Neural cell (in vitro differentiated cells): ENCODE measurements around the gene PDE4D. TPM values are rescaled to one million over a fixed set of nuclear protein-coding genes. Genes with fewer than 3 reads are reported as not detected.

ENCODE experiments used
- H2AFZ ChIP-seq: fragments of 200-600, 300-800 bp; sonication (generic), shearing (Covaris generic); 2 replicates; pipeline ENCODE4 v1.6.0; 2014; ENCODE audit warnings: low read depth, mild to moderate bottlenecking, antibody characterized with exemption, low read length, moderate library complexity
- H3F3A ChIP-seq: fragments of 200-600 bp; shearing (Covaris generic); 2 replicates; pipeline ENCODE4 v1.6.1; 2016; ENCODE audit warnings: mild to moderate bottlenecking, moderate library complexity, mixed read lengths, antibody characterized with exemption, low read length; ENCODE audit not compliant: insufficient read depth, poor library complexity, severe bottlenecking
- H3K27ac ChIP-seq: fragments of 200-600, 300-800 bp; sonication (generic), shearing (Covaris generic); 2 replicates; pipeline ENCODE4 v1.5.1; 2014; ENCODE audit warnings: mild to moderate bottlenecking, low read length, moderate library complexity
- H3K27me3 ChIP-seq: fragments of 300-800, 200-600 bp; sonication (generic), shearing (Covaris generic); 2 replicates; pipeline ENCODE4 v1.6.0; 2014; ENCODE audit warnings: mild to moderate bottlenecking, low read depth, low read length, moderate library complexity; ENCODE audit not compliant: insufficient read depth
- H3K36me3 ChIP-seq: fragments of 300-800, 200-600 bp; sonication (generic), shearing (Covaris generic); 2 replicates; pipeline ENCODE4 v1.5.1; 2014; ENCODE audit warnings: mild to moderate bottlenecking, antibody characterized with exemption, low read length, moderate library complexity; ENCODE audit not compliant: insufficient read depth
- H3K4me2 ChIP-seq: fragments of 300-800, 200-600 bp; sonication (generic), shearing (Covaris generic); 2 replicates; pipeline ENCODE4 v1.6.0; 2014; ENCODE audit warnings: mild to moderate bottlenecking, low read length
- H3K4me3 ChIP-seq: fragments of 300-800, 200-600 bp; sonication (generic), shearing (Covaris generic); 2 replicates; pipeline ENCODE4 v1.5.1; 2014; ENCODE audit warnings: mild to moderate bottlenecking, low read length, moderate library complexity
- H3K79me2 ChIP-seq: fragments of 200-600 bp; shearing (Covaris generic); replicated peaks from 2 replicates; pipeline ENCODE4 v1.6.0; 2014; ENCODE audit warnings: mild to moderate bottlenecking, low read length, moderate library complexity; ENCODE audit not compliant: insufficient read depth
- H3K9ac ChIP-seq: fragments of 300-800, 200-600 bp; sonication (generic), shearing (Covaris generic); 2 replicates; pipeline ENCODE4 v1.6.1; 2016; ENCODE audit warnings: mild to moderate bottlenecking, low read length, mixed read lengths
- H3K9me2 ChIP-seq: fragments of 200-600 bp; shearing (Covaris generic); 2 replicates; pipeline ENCODE4 v1.6.1; 2016; ENCODE audit warnings: mild to moderate bottlenecking, low read length, mixed read lengths; ENCODE audit not compliant: insufficient read depth
- H3K9me3 ChIP-seq: fragments of 200-600, 300-800 bp; sonication (generic), shearing (Covaris generic); 2 replicates; pipeline ENCODE4 v1.6.1; 2016; ENCODE audit warnings: mild to moderate bottlenecking, mixed run types, low read length, moderate library complexity, mixed read lengths
- H4K20me1 ChIP-seq: fragments of 200-600 bp; shearing (Covaris generic); 2 replicates; pipeline ENCODE4 v1.6.1; 2016; ENCODE audit warnings: mild to moderate bottlenecking, mixed run types; ENCODE audit not compliant: insufficient read depth
- CTCF ChIP-seq: fragments of 450-650 bp; IDR thresholded peaks from 2 replicates; pipeline ENCODE4 v1.5.1; 2014; ENCODE audit warnings: antibody characterized with exemption, mild to moderate bottlenecking, moderate library complexity; ENCODE audit not compliant: poor library complexity, severe bottlenecking
- EP300 ChIP-seq: fragments of 450-650 bp; conservative IDR thresholded peaks from 2 replicates; pipeline ENCODE4 v1.6.1; 2014; ENCODE audit warnings: antibody characterized with exemption, mild to moderate bottlenecking, moderate library complexity; ENCODE audit not compliant: poor library complexity, severe bottlenecking
- EZH2 ChIP-seq: fragments of 200-600, 300-800 bp; shearing (Covaris generic), sonication (generic); IDR thresholded peaks from 2 replicates; pipeline ENCODE4 v1.6.1; 2014; ENCODE audit warnings: antibody characterized with exemption, low read length, borderline replicate concordance, mild to moderate bottlenecking; ENCODE audit not compliant: insufficient read depth, poor library complexity, severe bottlenecking
- MXI1 ChIP-seq: fragments of 450-650 bp; conservative IDR thresholded peaks from 2 replicates; pipeline ENCODE4 v1.6.1; 2014; ENCODE audit warnings: antibody characterized with exemption, mild to moderate bottlenecking; ENCODE audit not compliant: poor library complexity, severe bottlenecking
- POLR2AphosphoS5 ChIP-seq: IDR thresholded peaks from 2 replicates; pipeline ENCODE4 v1.6.1; 2012
- RAD21 ChIP-seq: fragments of 450-650 bp; conservative IDR thresholded peaks from 2 replicates; pipeline ENCODE4 v1.6.1; 2014; ENCODE audit warnings: antibody characterized with exemption, mild to moderate bottlenecking, moderate library complexity
- REST ChIP-seq: IDR thresholded peaks from 2 replicates; pipeline ENCODE4 v1.6.1; 2012; ENCODE audit warnings: borderline replicate concordance
- SMC3 ChIP-seq: fragments of 450-650 bp; conservative IDR thresholded peaks from 2 replicates; pipeline ENCODE4 v1.6.1; 2014; ENCODE audit warnings: antibody characterized with exemption, mild to moderate bottlenecking, moderate library complexity; ENCODE audit not compliant: poor library complexity
- TAF1 ChIP-seq: IDR thresholded peaks from 2 replicates; pipeline ENCODE4 v1.6.1; 2012; ENCODE audit warnings: low read depth
- polyA plus RNA-seq: library from polyadenylated mRNA; depleted of rRNA; stranded (reverse); fragments of >200 nt; gene quantifications from 2 replicates; pipeline ENCODE4 v1.2.3, GENCODE V29; 2014

PDE4D gene
- polyA plus RNA-seq, 1 donor from 2014 or later: 42.8 TPM

- Histone ChIP-seq H3K27ac (no peak overlapping the region), H3K27me3 (no peaks in the 10 kb centered on the region)
- TF ChIP-seq EZH2 (no peak), EP300 (no peak), POLR2AphosphoS5 (no peak), RAD21 (no peak), SMC3 (no peak)
Observed at GRCh38 chr5:59532979-59533729, 360.4 kb downstream of the PDE4D start.

GRCh38 chr5:59529239-59529638, 364.3 kb downstream of the PDE4D start:
- H3K9me2 ChIP-seq: no peaks in the 10 kb centered on the region
- H3K79me2 ChIP-seq: no peaks in the 10 kb centered on the region
- no peak overlapping the region for H2AFZ ChIP-seq
- no peaks in the 10 kb centered on the region for H4K20me1 ChIP-seq
- TF ChIP-seq REST (no peak), EP300 (no peak), CTCF (no peak), EZH2 (no peak), MXI1 (no peak), POLR2AphosphoS5 (no peak), RAD21 (no peak), TAF1 (no peak), SMC3 (no peak)
- no peak overlapping the region for H3K4me3 ChIP-seq
- H3K27ac ChIP-seq: no peak overlapping the region
- no peak overlapping the region for H3K9ac ChIP-seq
- no peaks in the 10 kb centered on the region for H3K27me3 ChIP-seq
- H3K36me3 ChIP-seq: no peaks in the 10 kb centered on the region
- H3K9me3 ChIP-seq: no peaks in the 10 kb centered on the region
- no peaks in the 10 kb centered on the region for H3F3A ChIP-seq
- H3K4me2 ChIP-seq: no peak overlapping the region

More at GRCh38 chr5:59532979-59533729, 360.4 kb downstream of the PDE4D start:
- Histone ChIP-seq H3K9ac (no peak overlapping the region), H3K9me3 (no peaks in the 10 kb centered on the region), H3K4me2 (no peak overlapping the region), H2AFZ (no peak overlapping the region), H4K20me1 (no peaks in the 10 kb centered on the region), H3F3A (no peaks in the 10 kb centered on the region), H3K9me2 (no peaks in the 10 kb centered on the region), H3K79me2 (no peaks in the 10 kb centered on the region), H3K36me3 (no peaks in the 10 kb centered on the region), H3K4me3 (no peak overlapping the region)
